ENCODE measurements around the gene FHOD3. TPM values are rescaled to one million over a fixed set of nuclear protein-coding genes. Genes with fewer than 3 reads are reported as not detected.

The FHOD3 gene
- total and polyA plus RNA-seq, 2 of the 13 experiments (the other 11 are each of a cell fraction or from before 2014, with no cell fraction given), result 0.07 TPM; not detected in 1

GRCh38 chr18:36428431-36429029 is 131.0 kb downstream of the FHOD3 start:
- ChIA-PET POLR2A (no interaction called here), CTCF (ENCODE audit: low intra/inter-chr PET ratio, low total read pairs) (no interaction called here)
- DNase-seq (ENCODE audit: low spot score) (no peak), ATAC-seq (no peak), FAIRE-seq (no peak)
- Histone ChIP-seq H2AFZ (ENCODE audit: low read length) (no peak overlapping the region), H4K20me1 (ENCODE audit: insufficient read depth, low read length) (no peaks in the 10 kb centered on the region), H3K27ac (ENCODE audit: extremely low read length, insufficient read depth, low read length) (no peak overlapping the region), H3K4me2 (ENCODE audit: low read depth, low read length) (no peak overlapping the region), H3K79me2 (ENCODE audit: insufficient read depth, low read length) (no peaks in the 10 kb centered on the region), H3K4me3 (replicated peaks in 1 of 3; ENCODE audit: insufficient read depth in 1 of 3, low read depth in 2 of 3, low read length in 3 of 3) (no peak overlapping the region), H3K4me1 (ENCODE audit: insufficient read depth, low read length) (no peaks in the 10 kb centered on the region), H3K9me3 (ENCODE audit: low read length) (no peaks in the 10 kb centered on the region), H3K36me3 (replicated peaks in 1 of 2; ENCODE audit: control insufficient read depth in 1 of 2, insufficient read depth in 2 of 2, low read length in 2 of 2) (no peaks in the 10 kb centered on the region), H3K9ac (ENCODE audit: insufficient read depth, low read depth, low read length) (no peak overlapping the region), H3K27me3 (ENCODE audit: control insufficient read depth in 1 of 2, insufficient read depth in 2 of 2, low read length in 2 of 2) (peaks cover 2 to 18% of the 10 kb centered on the region in 2 experiments; a peak in 4 of 5 replicates)
- no peak for TF ChIP-seq PLRG1 (conservative IDR thresholded peaks at IDR 0.05)
- no peak for TF ChIP-seq TEF (CRISPR knock-in tag; IDR thresholded peaks at IDR 0.05)
- no peak for TF ChIP-seq ZNF382 (CRISPR knock-in tag; IDR thresholded peaks at IDR 0.05; ENCODE audit: borderline replicate concordance)
- TF ChIP-seq ZNF282 (IDR thresholded peaks at IDR 0.05; ENCODE audit: partially characterized antibody), result no peak
- no peak for TF ChIP-seq NR1H2 (CRISPR knock-in tag; IDR thresholded peaks at IDR 0.05; ENCODE audit: borderline replicate concordance, low read depth)
- no peak for TF ChIP-seq ZNF619 (CRISPR knock-in tag; IDR thresholded peaks at IDR 0.05)
- no peak for TF ChIP-seq ZBTB26 (CRISPR knock-in tag; IDR thresholded peaks at IDR 0.05; ENCODE audit: borderline replicate concordance)
- no peak for TF ChIP-seq STAT5B (CRISPR knock-in tag; IDR thresholded peaks at IDR 0.05)
- no peak for TF ChIP-seq SIX1 (CRISPR knock-in tag; IDR thresholded peaks at IDR 0.05; ENCODE audit: borderline replicate concordance)
- TF ChIP-seq NFAT5 (CRISPR knock-in tag; IDR thresholded peaks at IDR 0.05), result no peak
- intact Hi-C loops (cut with micrococcal nuclease; ENCODE audit: unreplicated experiment) (no loop called here), in situ Hi-C loops (cut with HindIII; ENCODE audit: extremely low pct_ligation_motif_present, low pct_unique_long_range_greater_than_20kb) (no loop called here)
- under 1% methylated on average over 8 of the region's 8 CpGs for WGBS (ENCODE audit: low lambda C conversion rate)
- BruUV-seq (replicated peaks), result no TSS peak

All from HepG2 (cell line).